ENCODE results near the gene RHOBTB3. TPM values are rescaled to one million over a fixed set of nuclear protein-coding genes. Genes with fewer than 3 reads are reported as not detected.

Gene RHOBTB3
- total RNA-seq, 4 donors from 2014 or later, result 109 to 245 (median 183) TPM

DNA sequence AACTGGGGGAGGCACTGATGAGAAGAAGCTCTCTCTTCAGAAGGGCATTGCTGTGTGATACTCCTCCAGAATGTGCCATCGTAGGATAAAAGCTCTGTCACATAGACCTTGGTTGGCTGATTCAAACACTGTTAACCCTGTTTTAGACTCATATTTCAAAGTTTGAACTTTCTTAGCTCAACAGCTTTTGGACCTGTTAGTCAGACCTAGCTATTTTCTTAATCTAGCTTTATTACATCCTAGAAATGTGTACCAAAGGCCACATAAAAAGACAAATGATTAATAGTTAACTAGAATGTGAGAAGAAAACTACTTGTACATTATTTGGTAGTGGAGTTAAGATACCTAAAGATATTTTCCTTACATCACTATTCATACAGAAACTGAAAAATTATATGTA, 4.3 kb downstream of the RHOBTB3 start:
- no peak for DNase-seq (ENCODE audit: low spot score)
- ATAC-seq (ENCODE audit: low FRiP score), result no peak
- TF ChIP-seq, protein P1, sequence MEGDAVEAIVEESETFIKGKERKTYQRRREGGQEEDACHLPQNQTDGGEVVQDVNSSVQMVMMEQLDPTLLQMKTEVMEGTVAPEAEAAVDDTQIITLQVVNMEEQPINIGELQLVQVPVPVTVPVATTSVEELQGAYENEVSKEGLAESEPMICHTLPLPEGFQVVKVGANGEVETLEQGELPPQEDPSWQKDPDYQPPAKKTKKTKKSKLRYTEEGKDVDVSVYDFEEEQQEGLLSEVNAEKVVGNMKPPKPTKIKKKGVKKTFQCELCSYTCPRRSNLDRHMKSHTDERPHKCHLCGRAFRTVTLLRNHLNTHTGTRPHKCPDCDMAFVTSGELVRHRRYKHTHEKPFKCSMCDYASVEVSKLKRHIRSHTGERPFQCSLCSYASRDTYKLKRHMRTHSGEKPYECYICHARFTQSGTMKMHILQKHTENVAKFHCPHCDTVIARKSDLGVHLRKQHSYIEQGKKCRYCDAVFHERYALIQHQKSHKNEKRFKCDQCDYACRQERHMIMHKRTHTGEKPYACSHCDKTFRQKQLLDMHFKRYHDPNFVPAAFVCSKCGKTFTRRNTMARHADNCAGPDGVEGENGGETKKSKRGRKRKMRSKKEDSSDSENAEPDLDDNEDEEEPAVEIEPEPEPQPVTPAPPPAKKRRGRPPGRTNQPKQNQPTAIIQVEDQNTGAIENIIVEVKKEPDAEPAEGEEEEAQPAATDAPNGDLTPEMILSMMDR (IDR thresholded peaks at IDR 0.05), result no peak

DNA sequence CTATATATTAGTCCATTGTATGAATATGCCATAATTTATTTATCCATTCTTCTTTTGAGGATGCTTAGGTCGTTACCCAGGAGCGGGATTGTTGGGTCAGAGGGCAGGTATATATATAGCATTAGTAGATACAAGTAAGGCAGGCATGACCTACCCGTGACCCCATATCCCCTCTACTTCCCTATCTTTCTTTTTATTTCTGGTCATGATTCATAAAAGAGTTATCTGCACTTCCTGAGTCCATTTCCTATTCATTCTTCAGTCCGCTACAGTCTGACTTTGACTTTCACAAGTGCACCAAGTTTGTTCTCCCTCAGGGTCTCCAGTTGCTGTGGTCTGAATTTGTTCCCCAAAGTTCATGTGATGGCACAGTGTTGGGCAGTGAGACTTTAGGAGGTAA, 6.9 kb downstream of the RHOBTB3 start:
- ATAC-seq (ENCODE audit: low FRiP score) (no peak), DNase-seq (ENCODE audit: low spot score) (no peak)
- TF ChIP-seq, protein P1 (IDR thresholded peaks at IDR 0.05), result no peak

DNA sequence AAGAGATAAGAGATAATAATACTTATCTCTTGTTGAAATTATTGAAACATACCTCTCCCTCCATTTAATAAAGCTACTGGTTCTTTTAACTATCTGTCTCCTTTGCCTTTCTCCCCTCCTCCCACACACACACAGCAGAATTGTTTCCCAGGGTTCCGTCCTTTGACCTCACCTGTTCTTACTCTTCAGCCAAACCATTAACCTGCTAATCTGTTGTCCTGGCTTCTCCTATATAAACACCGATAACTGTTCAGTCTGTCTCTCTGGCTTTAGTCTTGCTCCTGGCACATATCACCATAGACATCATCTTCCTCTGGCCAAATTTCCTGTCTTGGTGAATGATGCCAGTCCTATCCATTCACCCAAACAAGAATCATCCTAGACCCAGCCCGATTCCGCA, 7.7 kb downstream of the RHOBTB3 start:
- no peak for ATAC-seq (ENCODE audit: low FRiP score)
- TF ChIP-seq, protein P1 (IDR thresholded peaks at IDR 0.05), result no peak
- no peak for DNase-seq (ENCODE audit: low spot score)

DNA sequence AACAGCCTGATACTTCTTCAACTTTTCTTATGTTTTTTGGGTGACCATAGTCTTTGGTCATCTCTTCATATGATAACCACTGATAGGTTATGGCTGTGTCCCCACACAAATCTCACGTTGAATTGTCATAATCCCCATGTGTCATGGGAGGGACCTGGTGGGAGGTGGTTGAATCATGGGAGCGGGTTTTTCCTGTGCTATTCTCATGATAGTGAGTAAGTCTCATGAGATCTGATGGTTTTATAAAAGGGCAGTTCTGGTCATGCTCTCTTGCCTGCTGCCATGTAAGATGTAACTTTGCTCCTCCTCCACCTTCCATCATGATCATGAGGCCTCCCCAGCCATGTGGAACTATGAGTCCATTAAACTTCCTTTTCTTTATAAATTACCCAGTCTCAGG, 8.7 kb downstream of the RHOBTB3 start:
- TF ChIP-seq, protein P1 (IDR thresholded peaks at IDR 0.05), result no peak
- ATAC-seq (ENCODE audit: low FRiP score) (no peak), DNase-seq (ENCODE audit: low spot score) (no peak)

DNA sequence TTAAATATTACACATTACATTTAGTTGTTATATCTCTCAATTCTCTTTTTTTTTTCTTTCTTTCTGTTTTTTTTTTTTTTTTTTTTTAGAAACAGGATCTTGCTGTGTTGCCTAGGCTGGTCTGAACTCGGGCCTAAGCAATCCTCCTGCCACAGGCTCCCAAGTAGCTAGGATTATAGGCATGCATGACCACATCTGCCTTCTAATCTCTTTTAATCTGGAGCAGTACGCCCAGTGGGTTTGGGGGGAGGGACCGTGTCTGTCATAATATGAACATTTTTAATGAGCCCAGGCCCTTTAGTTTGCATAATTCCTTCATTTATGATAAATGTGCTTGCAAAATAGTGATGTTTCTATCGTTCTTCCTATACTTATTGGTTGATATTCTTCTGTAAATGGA, 10.3 kb downstream of the RHOBTB3 start:
- ATAC-seq (ENCODE audit: low FRiP score), result no peak
- DNase-seq (ENCODE audit: low spot score), result no peak
- TF ChIP-seq, protein P1 (IDR thresholded peaks at IDR 0.05), result no peak

DNA sequence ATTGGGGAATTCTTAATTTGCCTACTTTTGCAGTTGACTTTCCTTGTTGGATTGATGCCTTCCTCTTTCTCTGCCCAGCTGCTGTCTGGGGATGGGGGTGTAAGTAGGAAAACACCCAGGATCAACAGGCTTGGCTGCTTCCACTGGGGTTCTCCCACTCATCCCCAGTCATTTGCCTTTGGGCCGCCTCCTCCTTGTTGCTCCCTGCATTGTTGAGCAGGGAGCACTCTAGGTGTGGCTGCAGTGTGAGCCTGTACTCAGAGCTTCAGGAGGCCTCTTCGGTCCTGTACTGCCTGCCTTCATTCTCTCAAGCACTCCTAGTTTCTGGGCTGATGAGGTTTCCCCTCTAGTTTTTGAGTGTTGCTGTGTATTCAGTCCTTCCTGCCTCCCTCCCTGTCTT, 12.1 kb downstream of the RHOBTB3 start:
- no peak for ATAC-seq (ENCODE audit: low FRiP score)
- TF ChIP-seq, protein P1 (IDR thresholded peaks at IDR 0.05), result no peak
- no peak for DNase-seq (ENCODE audit: low spot score)

DNA sequence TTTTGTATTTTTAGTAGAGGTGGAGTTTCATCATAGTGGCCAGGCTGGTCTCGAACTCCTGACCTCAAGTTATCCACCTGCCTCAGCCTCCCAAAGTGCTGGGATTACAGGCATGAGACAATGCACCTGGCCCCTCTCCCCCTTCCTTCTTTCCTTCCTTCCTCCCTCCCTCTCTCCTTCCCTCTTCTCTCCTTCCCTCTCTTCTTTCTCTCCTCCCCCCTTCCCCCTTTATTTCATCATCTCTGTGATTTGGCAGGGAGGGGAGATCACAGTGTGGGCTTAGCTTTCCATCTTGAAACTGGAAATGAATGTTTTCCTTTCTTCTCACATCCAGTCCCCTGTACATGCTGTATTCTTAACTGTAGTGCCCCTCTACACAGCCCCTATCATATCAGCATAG, 12.7 kb downstream of the RHOBTB3 start:
- TF ChIP-seq, protein P1 (IDR thresholded peaks at IDR 0.05), result no peak

More for the DNA sequence above, 12.7 kb downstream of the RHOBTB3 start:
- ATAC-seq (ENCODE audit: low FRiP score), result no peak
- no peak for DNase-seq (ENCODE audit: low spot score)
